RWPE2 (cell line): ENCODE results near the gene NAALADL2.

Experiments
- ATAC-seq: fragments of 200-7000 bp; cut with Tn5 transposase; 3 replicates; pipeline ENCODE4 v1.9.1; 2021; ENCODE audit warnings: low read depth
- DNase-seq: peaks from one replicate; pipeline ENCODE4 v3.0.0-alpha.2; 2020; ENCODE audit warnings: low spot score
- H3K27ac ChIP-seq: fragments of 450-650 bp; 2 replicates; pipeline ENCODE4 v1.5.1; 2017; ENCODE audit warnings: mild to moderate bottlenecking; ENCODE audit not compliant: poor library complexity, severe bottlenecking
- H3K27me3 ChIP-seq: fragments of 250-450 bp; sonication (Bioruptor Pico); 2 replicates; pipeline ENCODE4 v1.5.1; 2021; ENCODE audit warnings: mild to moderate bottlenecking, moderate library complexity; ENCODE audit not compliant: insufficient read depth, poor library complexity, severe bottlenecking
- H3K36me3 ChIP-seq: fragments of 250-450 bp; sonication (Bioruptor Pico); 2 replicates; pipeline ENCODE4 v1.5.1; 2020; ENCODE audit warnings: low read depth, mild to moderate bottlenecking, moderate library complexity
- H3K4me1 ChIP-seq: fragments of 250-450 bp; sonication (Bioruptor Pico); 2 replicates; pipeline ENCODE4 v1.5.1; 2021; ENCODE audit warnings: mild to moderate bottlenecking, moderate library complexity; ENCODE audit not compliant: insufficient read depth, poor library complexity, severe bottlenecking
- H3K4me3 ChIP-seq: fragments of 250-450 bp; sonication (Bioruptor Pico); 2 replicates; pipeline ENCODE4 v1.5.1; 2021; ENCODE audit warnings: mild to moderate bottlenecking, moderate library complexity; ENCODE audit not compliant: severe bottlenecking
- H3K9me3 ChIP-seq: fragments of 250-450 bp; sonication (Bioruptor Pico); 2 replicates; pipeline ENCODE4 v1.5.1; 2021; ENCODE audit warnings: mild to moderate bottlenecking, moderate library complexity; ENCODE audit not compliant: severe bottlenecking
- TF ChIP-seq, protein P1 (sequence below): fragments of 450-650 bp; IDR thresholded peaks from one replicate; pipeline ENCODE4 v1.5.1; 2017; ENCODE audit warnings: mild to moderate bottlenecking, moderate library complexity; ENCODE audit not compliant: poor library complexity, severe bottlenecking

NAALADL2 gene

GRCh38 chr3:175212896-175213295, 353.8 kb downstream of the NAALADL2 start:
- Histone ChIP-seq H3K4me3 (no peak overlapping the region), H3K27ac (no peak overlapping the region)
- no peak for DNase-seq

DNA sequence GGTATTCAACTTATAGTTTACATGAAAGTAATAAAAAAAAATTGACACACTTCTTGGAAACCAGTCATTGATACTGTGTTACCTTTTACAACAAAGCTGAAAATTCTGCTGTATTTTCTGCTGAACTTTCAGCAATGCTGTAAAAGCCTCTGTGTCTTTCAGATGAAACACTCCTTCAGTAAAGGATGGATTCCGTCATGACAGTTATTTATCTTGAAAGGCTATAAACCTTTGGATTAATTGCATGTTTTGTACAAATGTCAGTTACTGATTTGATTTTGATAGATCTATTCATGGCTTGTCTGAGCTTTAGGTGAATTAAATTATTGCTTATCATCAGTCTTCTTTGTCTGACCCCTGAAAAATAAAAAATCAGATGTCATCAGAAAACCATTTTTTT, 355.1 kb downstream of the NAALADL2 start:
- Histone ChIP-seq H3K4me1 (no peaks in the 10 kb centered on the region), H3K27me3 (no peaks in the 10 kb centered on the region), H3K4me3 (no peak overlapping the region), H3K27ac (no peak overlapping the region), H3K9me3 (no peaks in the 10 kb centered on the region), H3K36me3 (no peaks in the 10 kb centered on the region)
- DNase-seq (no peak), ATAC-seq (no peak)
- TF ChIP-seq, protein P1, sequence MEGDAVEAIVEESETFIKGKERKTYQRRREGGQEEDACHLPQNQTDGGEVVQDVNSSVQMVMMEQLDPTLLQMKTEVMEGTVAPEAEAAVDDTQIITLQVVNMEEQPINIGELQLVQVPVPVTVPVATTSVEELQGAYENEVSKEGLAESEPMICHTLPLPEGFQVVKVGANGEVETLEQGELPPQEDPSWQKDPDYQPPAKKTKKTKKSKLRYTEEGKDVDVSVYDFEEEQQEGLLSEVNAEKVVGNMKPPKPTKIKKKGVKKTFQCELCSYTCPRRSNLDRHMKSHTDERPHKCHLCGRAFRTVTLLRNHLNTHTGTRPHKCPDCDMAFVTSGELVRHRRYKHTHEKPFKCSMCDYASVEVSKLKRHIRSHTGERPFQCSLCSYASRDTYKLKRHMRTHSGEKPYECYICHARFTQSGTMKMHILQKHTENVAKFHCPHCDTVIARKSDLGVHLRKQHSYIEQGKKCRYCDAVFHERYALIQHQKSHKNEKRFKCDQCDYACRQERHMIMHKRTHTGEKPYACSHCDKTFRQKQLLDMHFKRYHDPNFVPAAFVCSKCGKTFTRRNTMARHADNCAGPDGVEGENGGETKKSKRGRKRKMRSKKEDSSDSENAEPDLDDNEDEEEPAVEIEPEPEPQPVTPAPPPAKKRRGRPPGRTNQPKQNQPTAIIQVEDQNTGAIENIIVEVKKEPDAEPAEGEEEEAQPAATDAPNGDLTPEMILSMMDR: no peak

More at GRCh38 chr3:175212896-175213295, 353.8 kb downstream of the NAALADL2 start:
- Histone ChIP-seq H3K36me3 (no peaks in the 10 kb centered on the region), H3K27me3 (no peaks in the 10 kb centered on the region), H3K4me1 (no peaks in the 10 kb centered on the region), H3K9me3 (no peaks in the 10 kb centered on the region)
- peak; percentile 50 for ATAC-seq
- TF ChIP-seq, protein P1: no peak

- no peak for ATAC-seq
- DNase-seq: no peak
- H3K27ac ChIP-seq: no peak overlapping the region
- H3K4me1 ChIP-seq: no peaks in the 10 kb centered on the region
- no peak overlapping the region for H3K4me3 ChIP-seq
- no peaks in the 10 kb centered on the region for H3K36me3 ChIP-seq
- H3K27me3 ChIP-seq: no peaks in the 10 kb centered on the region
- H3K9me3 ChIP-seq: no peaks in the 10 kb centered on the region
- TF ChIP-seq, protein P1: no peak
Measured at GRCh38 chr3:175215833-175216232, 356.7 kb downstream of the NAALADL2 start.

DNA sequence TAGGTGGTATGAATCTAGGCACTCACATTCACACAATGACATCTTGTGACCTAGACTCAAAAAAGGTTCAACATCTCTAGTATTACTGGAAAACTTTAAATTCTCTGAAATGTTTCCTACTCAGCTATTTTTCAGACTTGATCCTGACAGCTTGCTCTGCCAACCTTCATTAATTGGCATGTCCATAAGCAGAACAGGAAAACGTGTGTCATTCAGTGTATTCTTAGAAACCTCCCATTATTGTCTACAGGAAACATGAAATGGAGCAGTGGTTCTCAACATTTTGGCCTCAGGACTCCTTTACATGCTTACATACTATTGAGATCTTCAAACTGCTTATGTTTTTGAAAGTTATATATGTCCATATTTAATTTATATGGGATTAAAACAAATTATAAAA, 363.2 kb downstream of the NAALADL2 start:
- TF ChIP-seq, protein P1: no peak
- ATAC-seq: no peak
- H3K9me3 ChIP-seq: no peaks in the 10 kb centered on the region

GRCh38 chr3:175224051-175224450, 364.9 kb downstream of the NAALADL2 start:
- Histone ChIP-seq H3K27me3 (no peaks in the 10 kb centered on the region), H3K9me3 (no peaks in the 10 kb centered on the region), H3K27ac (no peak overlapping the region), H3K4me1 (no peaks in the 10 kb centered on the region), H3K4me3 (no peak overlapping the region), H3K36me3 (no peaks in the 10 kb centered on the region)
- TF ChIP-seq, protein P1: no peak
- DNase-seq: no peak
- ATAC-seq: no peak

More for the DNA sequence above, 363.2 kb downstream of the NAALADL2 start:
- no peaks in the 10 kb centered on the region for H3K36me3 ChIP-seq
- H3K27ac ChIP-seq: no peak overlapping the region
- H3K4me1 ChIP-seq: no peaks in the 10 kb centered on the region
- no peak overlapping the region for H3K4me3 ChIP-seq
- no peaks in the 10 kb centered on the region for H3K27me3 ChIP-seq
- no peak for DNase-seq
